ENCODE measurements around the gene NR6A1.

DNA sequence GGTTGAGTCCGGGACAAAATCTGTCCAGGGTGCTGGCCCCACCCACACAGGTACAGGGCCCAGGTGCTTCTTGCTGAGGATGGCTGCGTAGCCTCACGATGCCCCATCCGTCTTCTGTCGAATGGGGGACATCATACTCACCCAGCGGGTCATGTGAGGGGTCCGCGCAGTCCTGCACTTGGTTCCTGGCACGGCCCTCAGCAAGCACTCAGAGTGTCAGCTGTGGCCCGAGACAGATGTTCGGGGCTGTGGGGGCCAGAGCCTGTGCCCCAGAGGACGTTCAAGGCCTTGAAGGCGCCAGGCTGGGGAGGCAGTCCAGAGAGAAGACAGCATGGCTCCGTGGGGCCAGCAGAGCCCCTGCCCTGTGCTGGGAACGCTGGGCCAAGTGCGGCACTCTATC lies 291.7 kb downstream of the NR6A1 start:
- TF ChIP-seq, protein P1, sequence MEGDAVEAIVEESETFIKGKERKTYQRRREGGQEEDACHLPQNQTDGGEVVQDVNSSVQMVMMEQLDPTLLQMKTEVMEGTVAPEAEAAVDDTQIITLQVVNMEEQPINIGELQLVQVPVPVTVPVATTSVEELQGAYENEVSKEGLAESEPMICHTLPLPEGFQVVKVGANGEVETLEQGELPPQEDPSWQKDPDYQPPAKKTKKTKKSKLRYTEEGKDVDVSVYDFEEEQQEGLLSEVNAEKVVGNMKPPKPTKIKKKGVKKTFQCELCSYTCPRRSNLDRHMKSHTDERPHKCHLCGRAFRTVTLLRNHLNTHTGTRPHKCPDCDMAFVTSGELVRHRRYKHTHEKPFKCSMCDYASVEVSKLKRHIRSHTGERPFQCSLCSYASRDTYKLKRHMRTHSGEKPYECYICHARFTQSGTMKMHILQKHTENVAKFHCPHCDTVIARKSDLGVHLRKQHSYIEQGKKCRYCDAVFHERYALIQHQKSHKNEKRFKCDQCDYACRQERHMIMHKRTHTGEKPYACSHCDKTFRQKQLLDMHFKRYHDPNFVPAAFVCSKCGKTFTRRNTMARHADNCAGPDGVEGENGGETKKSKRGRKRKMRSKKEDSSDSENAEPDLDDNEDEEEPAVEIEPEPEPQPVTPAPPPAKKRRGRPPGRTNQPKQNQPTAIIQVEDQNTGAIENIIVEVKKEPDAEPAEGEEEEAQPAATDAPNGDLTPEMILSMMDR (IDR thresholded peaks at IDR 0.05; ENCODE audit: insufficient read depth, low read length): no peak
- TF ChIP-seq GABPA (IDR thresholded peaks at IDR 0.05; ENCODE audit: low read depth): no peak
- TF ChIP-seq POLR2AphosphoS5 (IDR thresholded peaks at IDR 0.05; ENCODE audit: low read depth): no peak
- TF ChIP-seq, protein P2, sequence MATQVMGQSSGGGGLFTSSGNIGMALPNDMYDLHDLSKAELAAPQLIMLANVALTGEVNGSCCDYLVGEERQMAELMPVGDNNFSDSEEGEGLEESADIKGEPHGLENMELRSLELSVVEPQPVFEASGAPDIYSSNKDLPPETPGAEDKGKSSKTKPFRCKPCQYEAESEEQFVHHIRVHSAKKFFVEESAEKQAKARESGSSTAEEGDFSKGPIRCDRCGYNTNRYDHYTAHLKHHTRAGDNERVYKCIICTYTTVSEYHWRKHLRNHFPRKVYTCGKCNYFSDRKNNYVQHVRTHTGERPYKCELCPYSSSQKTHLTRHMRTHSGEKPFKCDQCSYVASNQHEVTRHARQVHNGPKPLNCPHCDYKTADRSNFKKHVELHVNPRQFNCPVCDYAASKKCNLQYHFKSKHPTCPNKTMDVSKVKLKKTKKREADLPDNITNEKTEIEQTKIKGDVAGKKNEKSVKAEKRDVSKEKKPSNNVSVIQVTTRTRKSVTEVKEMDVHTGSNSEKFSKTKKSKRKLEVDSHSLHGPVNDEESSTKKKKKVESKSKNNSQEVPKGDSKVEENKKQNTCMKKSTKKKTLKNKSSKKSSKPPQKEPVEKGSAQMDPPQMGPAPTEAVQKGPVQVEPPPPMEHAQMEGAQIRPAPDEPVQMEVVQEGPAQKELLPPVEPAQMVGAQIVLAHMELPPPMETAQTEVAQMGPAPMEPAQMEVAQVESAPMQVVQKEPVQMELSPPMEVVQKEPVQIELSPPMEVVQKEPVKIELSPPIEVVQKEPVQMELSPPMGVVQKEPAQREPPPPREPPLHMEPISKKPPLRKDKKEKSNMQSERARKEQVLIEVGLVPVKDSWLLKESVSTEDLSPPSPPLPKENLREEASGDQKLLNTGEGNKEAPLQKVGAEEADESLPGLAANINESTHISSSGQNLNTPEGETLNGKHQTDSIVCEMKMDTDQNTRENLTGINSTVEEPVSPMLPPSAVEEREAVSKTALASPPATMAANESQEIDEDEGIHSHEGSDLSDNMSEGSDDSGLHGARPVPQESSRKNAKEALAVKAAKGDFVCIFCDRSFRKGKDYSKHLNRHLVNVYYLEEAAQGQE (IDR thresholded peaks at IDR 0.05; ENCODE audit: insufficient replicate concordance, low read depth): no peak
- no peak for TF ChIP-seq SPI1 (IDR thresholded peaks at IDR 0.05; ENCODE audit: borderline replicate concordance, low read depth)

Measured in HL-60 (cell line).